NCI-H774 (cell line): ENCODE measurements around the gene IL17RC.
"Not testable (repeated sequence)": the region's sequence is repeated elsewhere in the genome, so short reads cannot be mapped to it uniquely, and the experiment has no call there.

ENCODE experiments used
- DNase-seq: peaks from one replicate; lab custom pipeline; 2025; lab: John Stamatoyannopoulos, UW

IL17RC gene

GRCh38 chr3:9893739-9894138, 23.2 kb upstream of the IL17RC start:
- no peak for DNase-seq

GRCh38 chr3:9895715-9896114, 21.2 kb upstream of the IL17RC start:
- not testable (repeated sequence) for DNase-seq

- DNase-seq: not testable (repeated sequence)
Observed at GRCh38 chr3:9896755-9897407, 20.0 kb upstream of the IL17RC start.

GRCh38 chr3:9897408-9898372, 19.2 kb upstream of the IL17RC start:
- no peak for DNase-seq

GRCh38 chr3:9898467-9899241, 18.2 kb upstream of the IL17RC start:
- DNase-seq: no peak

- DNase-seq: no peak
Observed at GRCh38 chr3:9899289-9899791, 17.6 kb upstream of the IL17RC start.

GRCh38 chr3:9900965-9901415, 15.9 kb upstream of the IL17RC start:
- DNase-seq: not testable (repeated sequence)

GRCh38 chr3:9901967-9902366, 14.9 kb upstream of the IL17RC start:
- no peak for DNase-seq

GRCh38 chr3:9902372-9903237, 14.3 kb upstream of the IL17RC start, which contains the start of gene IL17RE:
Gene IL17RE (plus strand): TSS chr3:9902848. CDS start chr3:9902933, 85 bp downstream.
- peak; percentile 4 for DNase-seq

GRCh38 chr3:9903238-9903624, 13.7 kb upstream of the IL17RC start:
- DNase-seq: no peak

GRCh38 chr3:9903904-9904303, 13.0 kb upstream of the IL17RC start:
- no peak for DNase-seq

GRCh38 chr3:9906480-9906879, 10.4 kb upstream of the IL17RC start:
- no peak for DNase-seq

- no peak for DNase-seq
Observed at GRCh38 chr3:9908286-9908685, 8.6 kb upstream of the IL17RC start.

GRCh38 chr3:9909221-9910013, 7.5 kb upstream of the IL17RC start:
- no peak for DNase-seq

GRCh38 chr3:9911863-9912262, 5.0 kb upstream of the IL17RC start:
- no peak for DNase-seq

GRCh38 chr3:9912294-9912935, 4.5 kb upstream of the IL17RC start:
- no peak for DNase-seq

- DNase-seq: no peak
Observed at GRCh38 chr3:9913601-9914000, 3.3 kb upstream of the IL17RC start.

- no peak for DNase-seq
Observed at GRCh38 chr3:9914011-9914410, 2.9 kb upstream of the IL17RC start.

GRCh38 chr3:9914559-9915253, 2.2 kb upstream of the IL17RC start:
- DNase-seq: no peak
